Mammary epithelial cell (primary cell): Measurements from ENCODE around the gene TBL2.

Experiments
- CTCF ChIP-seq, 2 donors: IDR thresholded peaks in 1 of 2; conservative IDR thresholded peaks in 1 of 2; 2 replicates each; pipeline ENCODE4 v1.5.1; 2011 to 2012; ENCODE audit warnings: inconsistent platforms in 2 of 2, low read length in 2 of 2, mild to moderate bottlenecking in 2 of 2, control low read depth in 1 of 2, low read depth in 1 of 2; ENCODE audit not compliant: insufficient read depth in 1 of 2; ENCODE audit errors: extremely low read depth in 1 of 2
- EZH2 ChIP-seq: IDR thresholded peaks from 2 replicates; pipeline ENCODE4 v1.6.1; 2012; ENCODE audit warnings: low read length, inconsistent platforms, borderline replicate concordance

GRCh38 chr7:73597978-73598782, 19.8 kb upstream of the TBL2 start:
- TF ChIP-seq CTCF (conservative IDR thresholded peaks at IDR 0.05 in 1 of 2, IDR thresholded peaks at IDR 0.05 in 1 of 2; ENCODE audit: extremely low read depth in 1 of 2, insufficient read depth in 1 of 2, low read depth in 1 of 2, low read length in 2 of 2) = no peak
- no peak for TF ChIP-seq EZH2
